RWPE2 (cell line): Measurements from ENCODE around the gene RRH.
"Not testable (repeated sequence)": the region's sequence is repeated elsewhere in the genome, so short reads cannot be mapped to it uniquely, and the experiment has no call there.

Source experiments
- ATAC-seq: fragments of 200-7000 bp; cut with Tn5 transposase; 3 replicates; pipeline ENCODE4 v1.9.1; 2021; ENCODE audit warnings: low read depth
- DNase-seq: peaks from one replicate; pipeline ENCODE4 v3.0.0-alpha.2; 2020; ENCODE audit warnings: low spot score
- H3K27ac ChIP-seq: fragments of 450-650 bp; 2 replicates; pipeline ENCODE4 v1.5.1; 2017; ENCODE audit warnings: mild to moderate bottlenecking; ENCODE audit not compliant: poor library complexity, severe bottlenecking
- H3K27me3 ChIP-seq: fragments of 250-450 bp; sonication (Bioruptor Pico); 2 replicates; pipeline ENCODE4 v1.5.1; 2021; ENCODE audit warnings: mild to moderate bottlenecking, moderate library complexity; ENCODE audit not compliant: insufficient read depth, poor library complexity, severe bottlenecking
- H3K36me3 ChIP-seq: fragments of 250-450 bp; sonication (Bioruptor Pico); 2 replicates; pipeline ENCODE4 v1.5.1; 2020; ENCODE audit warnings: low read depth, mild to moderate bottlenecking, moderate library complexity
- H3K4me1 ChIP-seq: fragments of 250-450 bp; sonication (Bioruptor Pico); 2 replicates; pipeline ENCODE4 v1.5.1; 2021; ENCODE audit warnings: mild to moderate bottlenecking, moderate library complexity; ENCODE audit not compliant: insufficient read depth, poor library complexity, severe bottlenecking
- H3K4me3 ChIP-seq: fragments of 250-450 bp; sonication (Bioruptor Pico); 2 replicates; pipeline ENCODE4 v1.5.1; 2021; ENCODE audit warnings: mild to moderate bottlenecking, moderate library complexity; ENCODE audit not compliant: severe bottlenecking
- H3K9me3 ChIP-seq: fragments of 250-450 bp; sonication (Bioruptor Pico); 2 replicates; pipeline ENCODE4 v1.5.1; 2021; ENCODE audit warnings: mild to moderate bottlenecking, moderate library complexity; ENCODE audit not compliant: severe bottlenecking
- TF ChIP-seq, protein P1 (sequence below): fragments of 450-650 bp; IDR thresholded peaks from one replicate; pipeline ENCODE4 v1.5.1; 2017; ENCODE audit warnings: mild to moderate bottlenecking, moderate library complexity; ENCODE audit not compliant: poor library complexity, severe bottlenecking

RRH gene

GRCh38 chr4:109850601-109851000 lies 22.8 kb downstream of the RRH start:
- no peaks in the 10 kb centered on the region for H3K9me3 ChIP-seq
- ATAC-seq, result no peak
- no peak overlapping the region for H3K4me3 ChIP-seq
- no peak overlapping the region for H3K27ac ChIP-seq
- no peaks in the 10 kb centered on the region for H3K4me1 ChIP-seq
- TF ChIP-seq, protein P1, sequence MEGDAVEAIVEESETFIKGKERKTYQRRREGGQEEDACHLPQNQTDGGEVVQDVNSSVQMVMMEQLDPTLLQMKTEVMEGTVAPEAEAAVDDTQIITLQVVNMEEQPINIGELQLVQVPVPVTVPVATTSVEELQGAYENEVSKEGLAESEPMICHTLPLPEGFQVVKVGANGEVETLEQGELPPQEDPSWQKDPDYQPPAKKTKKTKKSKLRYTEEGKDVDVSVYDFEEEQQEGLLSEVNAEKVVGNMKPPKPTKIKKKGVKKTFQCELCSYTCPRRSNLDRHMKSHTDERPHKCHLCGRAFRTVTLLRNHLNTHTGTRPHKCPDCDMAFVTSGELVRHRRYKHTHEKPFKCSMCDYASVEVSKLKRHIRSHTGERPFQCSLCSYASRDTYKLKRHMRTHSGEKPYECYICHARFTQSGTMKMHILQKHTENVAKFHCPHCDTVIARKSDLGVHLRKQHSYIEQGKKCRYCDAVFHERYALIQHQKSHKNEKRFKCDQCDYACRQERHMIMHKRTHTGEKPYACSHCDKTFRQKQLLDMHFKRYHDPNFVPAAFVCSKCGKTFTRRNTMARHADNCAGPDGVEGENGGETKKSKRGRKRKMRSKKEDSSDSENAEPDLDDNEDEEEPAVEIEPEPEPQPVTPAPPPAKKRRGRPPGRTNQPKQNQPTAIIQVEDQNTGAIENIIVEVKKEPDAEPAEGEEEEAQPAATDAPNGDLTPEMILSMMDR, result no peak
- no peaks in the 10 kb centered on the region for H3K27me3 ChIP-seq
- H3K36me3 ChIP-seq, result no peaks in the 10 kb centered on the region
- DNase-seq, result no peak

DNA sequence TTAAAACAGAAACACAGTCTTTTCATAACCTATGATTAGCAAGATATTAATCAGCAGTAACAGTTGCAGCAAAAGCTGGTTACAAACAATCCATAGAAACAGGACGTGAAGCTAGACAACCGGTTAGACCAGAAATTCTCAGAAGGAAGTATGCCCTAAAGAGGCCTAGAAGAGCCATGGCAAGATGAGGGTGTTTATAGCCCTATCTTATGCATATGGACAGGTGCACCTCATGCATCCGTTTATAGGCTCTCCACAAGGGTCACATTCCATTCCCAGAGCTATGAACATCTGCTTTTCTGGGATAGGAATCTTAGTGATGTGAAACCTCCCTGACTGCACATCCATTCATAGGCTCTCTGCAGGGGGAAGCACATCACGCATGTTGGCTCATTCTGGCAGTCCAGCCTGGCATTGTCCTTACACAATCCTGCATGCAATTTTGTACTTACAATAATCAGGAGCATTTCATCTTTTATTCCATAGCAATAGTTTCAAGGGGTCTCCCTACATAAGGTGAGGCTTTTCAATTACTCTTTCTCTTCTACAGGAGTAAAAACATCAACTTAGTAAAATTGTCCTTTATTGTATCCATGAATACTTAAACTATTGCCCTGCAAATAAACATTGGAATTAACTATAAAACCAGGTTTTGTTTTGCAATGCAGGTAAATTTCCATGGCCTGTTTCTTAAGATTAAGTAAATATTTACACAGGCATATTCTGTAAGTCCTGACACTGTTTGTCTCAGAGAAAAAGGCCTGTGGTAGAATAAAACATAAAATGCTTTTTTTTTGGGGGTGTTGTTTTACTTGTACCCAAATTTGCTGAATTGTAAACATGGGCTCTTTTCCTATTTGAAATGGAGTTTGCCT lies 31.9 kb downstream of the RRH start:
- H3K4me3 ChIP-seq, H3K4me1 ChIP-seq, H3K27ac ChIP-seq, ATAC-seq, DNase-seq, H3K36me3 ChIP-seq, H3K9me3 ChIP-seq, H3K27me3 ChIP-seq: not testable (repeated sequence)

GRCh38 chr4:109861271-109861670 lies 33.5 kb downstream of the RRH start:
- Histone ChIP-seq H3K4me1 (no peaks in the 10 kb centered on the region), H3K4me3 (no peak overlapping the region), H3K9me3 (no peaks in the 10 kb centered on the region), H3K36me3 (no peaks in the 10 kb centered on the region), H3K27ac (no peak overlapping the region), H3K27me3 (no peaks in the 10 kb centered on the region)
- ATAC-seq (no peak), DNase-seq (no peak)
- TF ChIP-seq, protein P1, result no peak

GRCh38 chr4:109861916-109862511 lies 34.2 kb downstream of the RRH start:
- no peak for DNase-seq
- ATAC-seq, result no peak
- H3K4me1 ChIP-seq, result no peaks in the 10 kb centered on the region
- no peak overlapping the region for H3K27ac ChIP-seq
- H3K9me3 ChIP-seq, result no peaks in the 10 kb centered on the region
- TF ChIP-seq, protein P1, result no peak
- H3K27me3 ChIP-seq, result no peaks in the 10 kb centered on the region
- no peak overlapping the region for H3K4me3 ChIP-seq
- no peaks in the 10 kb centered on the region for H3K36me3 ChIP-seq

DNA sequence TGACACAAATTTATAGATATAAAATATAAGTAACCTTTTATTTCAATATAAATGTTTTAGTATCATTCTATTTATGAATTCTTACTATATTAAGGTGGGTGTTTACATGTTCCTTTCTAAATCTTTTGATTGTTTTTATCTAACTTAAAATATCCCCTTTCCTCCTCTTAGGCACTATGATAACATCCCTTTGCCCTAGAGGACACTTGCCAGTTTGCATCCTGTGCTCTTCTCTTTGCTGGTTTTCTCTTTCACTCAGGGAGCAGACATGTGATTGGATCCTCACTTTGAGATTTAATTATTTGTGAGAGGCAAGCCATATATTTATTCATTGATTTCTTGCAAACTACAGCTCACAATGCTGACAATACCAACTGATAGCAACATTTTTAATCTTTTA lies 36.4 kb downstream of the RRH start:
- ATAC-seq (no peak), DNase-seq (no peak)
- Histone ChIP-seq H3K27ac (no peak overlapping the region), H3K4me3 (no peak overlapping the region), H3K27me3 (no peaks in the 10 kb centered on the region), H3K4me1 (no peaks in the 10 kb centered on the region), H3K9me3 (no peaks in the 10 kb centered on the region), H3K36me3 (no peaks in the 10 kb centered on the region)
- TF ChIP-seq, protein P1, result no peak
